Fibroblast of lung (primary cell): ENCODE measurements around the gene NOTCH2. TPM values are rescaled to one million over a fixed set of nuclear protein-coding genes. Genes with fewer than 3 reads are reported as not detected.
"Not testable (repeated sequence)": the region's sequence is repeated elsewhere in the genome, so short reads cannot be mapped to it uniquely, and the experiment has no call there.

Source experiments
- DNase-seq, 2 donors: peaks; one replicate each; pipeline versions ENCODE4 v3.0.0 to v3.0.0-alpha.2; 2010; ENCODE audit warnings: low read depth in 2 of 2
- H2AFZ ChIP-seq: 2 replicates; pipeline ENCODE4 v1.5.1; 2012; ENCODE audit warnings: low read length, control low read depth, inconsistent platforms
- H3K27ac ChIP-seq: 2 replicates; pipeline ENCODE4 v1.5.1; 2011; ENCODE audit warnings: low read length, control low read depth; ENCODE audit not compliant: insufficient read depth
- H3K27me3 ChIP-seq: 2 replicates; pipeline ENCODE4 v1.5.1; 2011; ENCODE audit warnings: mild to moderate bottlenecking, low read length; ENCODE audit not compliant: control insufficient read depth, insufficient read depth
- H3K36me3 ChIP-seq: 2 replicates; pipeline ENCODE4 v1.5.1; 2011; ENCODE audit warnings: low read length; ENCODE audit not compliant: control insufficient read depth, insufficient read depth
- H3K4me1 ChIP-seq: 2 replicates; pipeline ENCODE4 v1.5.1; 2011; ENCODE audit warnings: low read length; ENCODE audit not compliant: control insufficient read depth, insufficient read depth; ENCODE audit errors: extremely low read depth
- H3K4me2 ChIP-seq: 2 replicates; pipeline ENCODE4 v1.5.1; 2011; ENCODE audit warnings: low read length, control low read depth; ENCODE audit not compliant: insufficient read depth; ENCODE audit errors: extremely low read depth
- H3K4me3 ChIP-seq, 4 experiments: fragments of 200-600 bp in 1 of 4; sonication (generic) in 1 of 4; replicated peaks in 1 of 4; 2 replicates each; pipeline ENCODE4 v1.5.1; 2011 to 2016; ENCODE audit warnings: low read length in 4 of 4, low read depth in 3 of 4, mild to moderate bottlenecking in 3 of 4, control low read depth in 2 of 4, inconsistent platforms in 1 of 4, mixed read lengths in 1 of 4; ENCODE audit not compliant: insufficient read depth in 1 of 4; ENCODE audit errors: control extremely low read depth in 1 of 4
- H3K79me2 ChIP-seq: 2 replicates; pipeline ENCODE4 v1.5.1; 2012; ENCODE audit warnings: mild to moderate bottlenecking, low read length, inconsistent platforms; ENCODE audit not compliant: control insufficient read depth, insufficient read depth
- H3K9ac ChIP-seq: 2 replicates; pipeline ENCODE4 v1.5.1; 2011; ENCODE audit warnings: mild to moderate bottlenecking, low read length, control low read depth; ENCODE audit not compliant: insufficient read depth
- H3K9me3 ChIP-seq: 2 replicates; pipeline ENCODE4 v1.5.1; 2012; ENCODE audit warnings: low read depth, low read length; ENCODE audit not compliant: control insufficient read depth, insufficient read depth
- H4K20me1 ChIP-seq: 2 replicates; pipeline ENCODE4 v1.5.1; 2011; ENCODE audit warnings: low read length; ENCODE audit not compliant: control insufficient read depth, insufficient read depth; ENCODE audit errors: extremely low read depth
- polyA plus RNA-seq, 2 donors: library from polyadenylated mRNA; depleted of rRNA in 1 of 2; stranded (reverse) in 1 of 2; unstranded in 1 of 2; fragments of >200 nt; gene quantifications; 2 replicates each; pipeline ENCODE4 v1.2.1, GENCODE V29; 2011 to 2012; ENCODE audit warnings: missing spikeins in 1 of 2
- total RNA-seq: library from RNA; depleted of rRNA; stranded (reverse); fragments of >200 nt; gene quantifications from 2 replicates; pipeline ENCODE4 v1.2.1, GENCODE V29; 2014

The NOTCH2 gene
- total and polyA plus RNA-seq, 2 donors (not counting 1 experiment from before 2014, with no cell fraction given) = 86.3 to 204 TPM

- H3K9ac ChIP-seq, H4K20me1 ChIP-seq, H3K9me3 ChIP-seq, H2AFZ ChIP-seq, DNase-seq, H3K27ac ChIP-seq, H3K36me3 ChIP-seq, H3K4me1 ChIP-seq, H3K79me2 ChIP-seq, H3K27me3 ChIP-seq, H3K4me3 ChIP-seq, H3K4me2 ChIP-seq: not testable (repeated sequence)
Observed at GRCh38 chr1:120098986-120099759, 29.7 kb upstream of the NOTCH2 start.

GRCh38 chr1:120096981-120097545, 27.6 kb upstream of the NOTCH2 start:
- H3K27me3 ChIP-seq, H3K27ac ChIP-seq, H3K9me3 ChIP-seq, H3K4me2 ChIP-seq, H3K9ac ChIP-seq, DNase-seq, H3K79me2 ChIP-seq, H3K4me1 ChIP-seq, H2AFZ ChIP-seq, H3K4me3 ChIP-seq, H3K36me3 ChIP-seq, H4K20me1 ChIP-seq: not testable (repeated sequence)

GRCh38 chr1:120093548-120094181, 24.2 kb upstream of the NOTCH2 start:
- H3K4me1 ChIP-seq, H3K27me3 ChIP-seq, H3K4me3 ChIP-seq, H3K79me2 ChIP-seq, DNase-seq, H3K27ac ChIP-seq, H3K9me3 ChIP-seq, H3K9ac ChIP-seq, H2AFZ ChIP-seq, H4K20me1 ChIP-seq, H3K36me3 ChIP-seq, H3K4me2 ChIP-seq: not testable (repeated sequence)

GRCh38 chr1:120092232-120093218, 23.1 kb upstream of the NOTCH2 start:
- H3K4me2 ChIP-seq, H3K4me3 ChIP-seq, H3K27me3 ChIP-seq, H3K9me3 ChIP-seq, H3K79me2 ChIP-seq, H3K27ac ChIP-seq, H4K20me1 ChIP-seq, H3K4me1 ChIP-seq, DNase-seq, H3K9ac ChIP-seq, H3K36me3 ChIP-seq, H2AFZ ChIP-seq: not testable (repeated sequence)

- not testable (repeated sequence) for H3K4me3 ChIP-seq, H3K4me1 ChIP-seq, H3K9me3 ChIP-seq, H3K27me3 ChIP-seq, H3K9ac ChIP-seq, H3K79me2 ChIP-seq, H2AFZ ChIP-seq, H3K4me2 ChIP-seq, H4K20me1 ChIP-seq, H3K36me3 ChIP-seq, DNase-seq
- H3K27ac ChIP-seq = peak overlapping the region; percentile 33
Observed at GRCh38 chr1:120090830-120091229, 21.4 kb upstream of the NOTCH2 start.

GRCh38 chr1:120087959-120088358, 18.5 kb upstream of the NOTCH2 start:
- not testable (repeated sequence) for H4K20me1 ChIP-seq, H3K4me1 ChIP-seq, H3K79me2 ChIP-seq, H2AFZ ChIP-seq, H3K36me3 ChIP-seq, H3K9me3 ChIP-seq, H3K4me3 ChIP-seq, H3K4me2 ChIP-seq, H3K27ac ChIP-seq, H3K27me3 ChIP-seq, H3K9ac ChIP-seq
- peak; percentile 39 to 83 for DNase-seq
